Activated T-cell treated with anti-CD3 and anti-CD28 coated beads, Interleukin-2, amount 50 U/mL, for 48 hours (primary cell): ENCODE results near the gene ZBED4.

Experiments
- DNase-seq, 2 experiments: peaks; one replicate each; pipeline ENCODE4 v3.0.0-alpha.2; 2020

The ZBED4 gene

GRCh38 chr22:49926916-49927315, 73.3 kb downstream of the ZBED4 start:
- no peak for DNase-seq

GRCh38 chr22:49927483-49928184, 74.0 kb downstream of the ZBED4 start:
- no peak for DNase-seq

- no peak for DNase-seq
Observed at GRCh38 chr22:49928185-49928495, 74.5 kb downstream of the ZBED4 start.

- peak in 1 of 2 experiments; percentile 22 for DNase-seq
Observed at GRCh38 chr22:49928555-49929210, 75.0 kb downstream of the ZBED4 start.

GRCh38 chr22:49929211-49929979, 75.8 kb downstream of the ZBED4 start:
- DNase-seq, result peak; percentile 82 to 89

- no peak for DNase-seq
Observed at GRCh38 chr22:49929994-49930575, 76.4 kb downstream of the ZBED4 start.

DNA sequence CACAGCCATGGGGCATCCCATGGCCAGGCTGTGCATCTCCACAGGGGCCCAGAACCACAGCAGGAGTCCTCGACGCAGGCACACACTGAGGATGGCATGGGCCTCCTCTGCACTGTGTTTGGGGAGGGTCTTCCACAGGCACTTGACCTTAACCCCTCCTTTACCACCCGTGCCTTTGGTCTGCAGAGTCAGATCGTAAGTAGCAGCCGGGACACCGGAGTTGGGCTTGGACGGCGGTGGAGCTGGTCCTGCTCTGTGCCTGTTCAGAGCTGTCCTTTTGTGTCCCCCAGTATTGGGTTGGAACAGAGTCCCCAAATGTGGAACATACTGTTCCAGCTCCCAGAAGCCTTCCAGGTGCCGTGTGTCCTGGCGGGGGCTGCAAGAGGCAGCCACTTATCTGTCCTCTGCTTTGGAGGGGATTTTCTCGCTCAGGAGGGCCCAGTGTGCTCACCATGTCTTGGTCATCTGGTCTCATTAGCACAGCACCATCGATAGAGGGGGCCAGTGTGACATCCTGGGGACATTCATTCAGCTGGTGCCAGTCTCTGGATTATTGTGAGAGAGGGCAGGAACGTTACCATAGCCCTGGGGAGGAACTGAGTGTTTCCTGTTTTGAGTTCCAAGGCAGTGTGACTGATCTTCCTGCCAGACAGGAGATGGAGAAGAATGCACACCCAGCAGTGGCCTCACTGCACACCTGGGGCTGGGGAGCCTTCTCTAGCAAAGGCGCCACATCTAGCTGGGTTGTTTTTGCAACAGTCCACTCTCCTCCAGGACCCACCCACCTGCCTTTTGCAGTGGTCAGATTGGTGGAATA, 77.2 kb downstream of the ZBED4 start:
- DNase-seq, result peak; percentile 68 to 72

- DNase-seq, result no peak
Observed at GRCh38 chr22:49933236-49934159, 79.9 kb downstream of the ZBED4 start.

- DNase-seq, result peak; percentile 60 to 64
Observed at GRCh38 chr22:49934160-49934890, 80.7 kb downstream of the ZBED4 start.

DNA sequence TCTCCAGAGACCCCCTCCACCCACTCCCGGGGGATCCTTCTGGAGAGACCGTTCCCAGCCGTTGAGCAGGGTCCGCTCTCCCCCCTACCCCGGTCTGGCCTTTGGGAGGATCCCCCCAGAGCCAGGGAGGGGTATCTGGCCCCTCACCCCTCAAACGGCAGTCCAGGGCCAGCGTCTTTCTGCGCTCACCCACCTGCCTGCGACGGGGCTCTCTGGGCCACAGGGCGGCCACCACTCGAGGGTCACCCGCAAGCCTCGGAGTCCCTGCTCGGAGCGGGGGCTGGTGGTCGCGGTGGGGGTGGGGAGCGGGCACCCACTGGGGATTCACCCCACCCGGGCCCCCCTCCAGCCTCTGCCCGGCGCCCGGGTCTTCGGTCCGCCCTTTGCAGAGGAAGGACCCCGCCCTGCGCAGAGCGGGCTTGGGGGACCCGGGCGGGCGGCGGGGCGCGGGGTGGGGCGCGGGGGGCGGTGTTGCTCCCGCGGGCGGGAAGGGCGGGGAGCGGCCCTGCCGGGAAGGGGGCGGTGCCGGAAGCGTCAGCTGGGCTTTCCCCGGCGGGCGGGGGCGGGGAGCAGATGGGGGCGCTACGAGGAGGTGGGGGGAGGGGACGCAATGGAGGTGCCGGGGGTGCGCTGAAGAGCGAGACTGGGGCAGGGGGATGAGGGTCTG, 81.4 kb downstream of the ZBED4 start:
- peak; percentile 93 to 95 for DNase-seq

GRCh38 chr22:49935561-49935960, 81.9 kb downstream of the ZBED4 start:
- no peak for DNase-seq

GRCh38 chr22:49936018-49936972, 82.7 kb downstream of the ZBED4 start:
- DNase-seq, result peak; percentile 99

- no peak for DNase-seq
Observed at GRCh38 chr22:49936973-49937757, 83.5 kb downstream of the ZBED4 start.

- no peak for DNase-seq
Observed at GRCh38 chr22:49937758-49938564, 84.3 kb downstream of the ZBED4 start.

GRCh38 chr22:49938565-49939136, 85.0 kb downstream of the ZBED4 start:
- DNase-seq, result no peak
